GOT3 (cell line): ENCODE results near the gene MEIOB.

ENCODE experiments used
- DNase-seq: peaks from one replicate; lab custom pipeline; 2025; ENCODE audit warnings: mixed read lengths; lab: John Stamatoyannopoulos, UW

MEIOB gene

DNA sequence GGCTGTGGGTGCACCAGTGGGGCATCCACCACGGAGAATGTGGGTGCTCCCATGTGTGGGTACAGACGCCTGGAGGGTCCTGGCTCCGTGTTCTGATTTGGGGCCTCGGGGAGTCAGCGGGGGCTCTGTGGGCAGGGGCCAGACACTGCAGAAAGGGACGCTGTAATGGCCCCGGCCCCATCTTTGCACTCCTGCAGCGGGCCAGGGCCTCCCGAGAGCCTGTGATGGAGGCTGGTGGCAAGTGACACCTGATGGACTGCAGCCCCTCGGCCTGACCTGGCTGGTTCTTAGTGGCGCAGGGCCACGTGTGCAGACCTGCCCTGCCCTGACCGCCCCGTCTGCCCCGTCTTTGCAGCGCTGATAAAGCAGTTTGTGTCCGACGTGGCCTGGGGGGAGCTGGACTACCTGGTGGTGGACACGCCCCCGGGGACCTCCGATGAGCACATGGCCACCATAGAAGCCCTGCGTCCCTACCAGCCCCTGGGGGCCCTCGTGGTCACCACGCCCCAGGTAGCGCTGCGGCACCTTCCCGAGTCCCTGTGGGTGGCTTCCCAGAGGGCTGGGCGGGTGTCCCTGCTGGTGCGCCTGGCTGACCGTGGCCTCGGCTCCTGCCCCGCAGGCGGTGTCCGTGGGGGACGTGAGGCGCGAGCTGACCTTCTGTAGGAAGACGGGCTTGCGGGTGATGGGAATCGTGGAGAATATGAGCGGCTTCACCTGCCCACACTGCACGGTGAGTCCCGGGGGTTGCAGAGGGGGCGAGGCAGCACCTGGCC lies 84.5 kb downstream of the MEIOB start:
- no peak for DNase-seq

DNA sequence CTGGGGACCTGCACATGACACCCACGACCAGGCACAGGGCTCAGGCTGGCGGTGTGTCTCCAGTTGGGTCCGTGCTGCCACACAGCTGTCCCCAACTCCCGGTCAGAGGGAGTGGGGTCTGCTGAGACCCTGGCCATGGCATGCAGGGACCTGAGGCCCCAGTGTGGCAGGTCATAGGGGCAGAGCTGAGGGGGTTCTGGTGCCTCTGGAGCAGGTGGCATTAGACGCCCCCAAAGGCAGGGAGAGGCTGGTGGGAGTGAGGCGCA lies 85.0 kb downstream of the MEIOB start:
- no peak for DNase-seq

DNA sequence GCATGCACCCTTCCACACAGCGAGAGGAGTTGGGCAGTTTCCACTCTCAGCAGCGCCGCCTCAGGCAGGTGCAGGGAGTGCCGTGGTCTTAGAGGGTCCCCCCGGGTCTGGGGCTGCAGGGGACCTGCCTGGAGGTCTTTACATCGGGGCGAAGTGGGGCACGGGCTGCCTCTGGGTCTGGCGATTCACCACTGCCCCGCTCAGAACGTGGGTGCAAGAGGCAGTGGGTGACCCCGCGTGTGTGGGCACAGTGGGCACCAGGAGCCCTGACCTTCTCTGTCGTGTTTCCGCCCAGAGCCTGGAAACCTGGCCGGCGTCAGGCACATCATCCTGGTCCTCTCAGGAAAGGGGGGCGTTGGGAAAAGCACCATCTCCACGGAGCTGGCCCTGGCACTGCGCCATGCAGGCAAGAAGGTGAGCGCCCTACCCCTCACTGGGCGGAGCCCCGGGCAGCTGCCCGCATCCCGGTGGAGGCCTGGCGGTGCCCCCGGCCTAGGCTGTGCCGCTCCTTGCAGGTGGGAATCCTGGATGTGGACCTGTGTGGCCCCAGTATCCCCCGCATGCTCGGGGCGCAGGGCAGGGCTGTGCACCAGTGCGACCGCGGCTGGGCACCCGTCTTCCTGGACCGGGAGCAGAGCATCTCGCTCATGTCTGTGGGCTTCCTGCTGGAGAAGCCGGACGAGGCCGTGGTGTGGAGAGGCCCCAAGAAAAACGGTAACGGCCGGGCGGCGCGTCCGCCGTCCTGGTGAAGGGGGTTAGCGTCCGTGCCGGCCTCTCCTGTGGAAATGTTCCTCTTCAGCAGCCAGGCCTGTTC lies 85.5 kb downstream of the MEIOB start:
- DNase-seq: no peak

DNA sequence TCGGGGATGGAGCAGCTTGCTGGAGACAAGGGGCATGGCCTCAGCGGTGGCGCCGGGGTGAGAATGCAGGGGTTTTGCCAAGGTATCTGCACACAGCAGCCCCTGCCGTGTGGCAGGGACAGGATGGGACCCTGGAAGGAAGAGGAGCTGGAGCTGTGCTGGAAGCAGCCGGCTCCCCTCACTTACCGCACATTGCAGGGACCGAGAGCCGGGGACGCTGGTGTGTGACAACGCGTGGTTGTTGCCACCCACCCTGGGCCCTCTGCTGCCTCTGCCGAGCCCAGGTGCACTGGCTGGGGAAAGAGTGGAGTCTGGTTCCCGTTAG lies 86.2 kb downstream of the MEIOB start:
- no peak for DNase-seq

DNA sequence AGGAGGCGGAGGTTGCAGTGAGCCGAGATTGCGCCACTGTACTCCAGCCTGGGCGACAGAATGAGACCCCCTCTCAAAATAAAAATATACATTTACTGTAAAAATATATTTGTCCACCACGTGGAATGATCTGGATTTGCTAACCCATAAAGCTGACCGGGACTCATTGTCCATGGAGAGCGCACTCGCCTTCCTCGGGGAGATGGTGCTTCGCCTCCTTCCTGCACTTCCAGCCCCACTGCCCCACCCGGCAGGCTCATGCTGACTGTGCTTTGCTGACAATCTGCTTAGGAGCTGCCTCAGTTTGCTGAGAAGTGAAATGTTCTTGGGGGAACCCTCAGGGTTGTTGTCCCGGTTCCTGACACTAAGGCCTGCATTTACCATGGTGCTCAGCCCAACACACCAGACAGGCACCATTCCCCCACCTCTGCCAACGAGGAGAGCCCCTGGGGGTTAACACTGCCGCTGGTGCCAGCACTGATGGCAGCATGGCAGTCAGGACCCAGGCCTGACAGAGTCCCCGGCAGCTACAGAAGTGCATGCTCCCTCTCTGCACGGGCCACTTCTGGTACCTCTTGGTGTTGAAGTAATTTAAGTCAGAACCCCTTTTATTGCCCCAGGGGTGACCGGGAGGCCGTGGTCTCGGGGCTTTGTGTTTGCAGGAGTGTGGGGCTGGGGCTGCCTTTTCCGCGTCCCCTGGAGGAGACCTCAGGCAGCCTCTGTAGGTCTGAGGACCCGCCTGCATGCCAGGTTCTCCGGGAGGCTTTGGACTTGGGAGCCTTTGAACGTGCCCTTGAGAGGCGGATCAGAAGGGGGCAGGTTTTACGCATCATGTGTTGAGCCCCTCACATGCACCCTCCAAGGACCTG lies 86.8 kb downstream of the MEIOB start:
- DNase-seq: no peak
